GM12878 (cell line): Measurements from ENCODE around the gene ZNF43. TPM values are rescaled to one million over a fixed set of nuclear protein-coding genes. Genes with fewer than 3 reads are reported as not detected.
"Not testable (repeated sequence)": the region's sequence is repeated elsewhere in the genome, so short reads cannot be mapped to it uniquely, and the experiment has no call there.

Experiments used
- ATAC-seq: fragments of 200-7000 bp; cut with Tn5 transposase; 3 replicates; pipeline ENCODE4 v1.9.1; 2020; ENCODE audit warnings: mild to moderate bottlenecking, moderate library complexity
- BruUV-seq: library from RNA; stranded (reverse); fragments of 400-500 nt; replicated peaks from 2 replicates; lab custom pipeline; 2021; lab: Mats Ljungman, UMichigan
- CTCF ChIA-PET: fragments of 300-600 bp; sonication (Branson Sonifier 250); formaldehyde crosslinking; extraction: SDS; loops from one replicate; lab custom pipeline; 2021; ENCODE audit warnings: inconsistent platforms; lab: Yijun Ruan, JAX
- POLR2A ChIA-PET: fragments of 350-600 bp; formaldehyde crosslinking; extraction: SDS; loops from one replicate; lab custom pipeline; 2021; ENCODE audit warnings: inconsistent platforms; lab: Charles Lee
- RAD21 ChIA-PET: fragments of 300-600 bp; sonication (Branson Sonifier 250); formaldehyde crosslinking; loops from one replicate; lab custom pipeline; 2023; ENCODE audit warnings: antibody characterized with exemption; ENCODE audit not compliant: unreplicated experiment; lab: Charles Lee
- SMC1A ChIA-PET: fragments of 300-600 bp; sonication (Branson Sonifier 250); formaldehyde crosslinking; loops from one replicate; lab custom pipeline; 2023; ENCODE audit not compliant: unreplicated experiment, uncharacterized antibody; lab: Charles Lee
- DNase-seq: peaks from one replicate; pipeline ENCODE4 v3.0.0-alpha.2; 2011; ENCODE audit warnings: low read depth, low spot score
- FAIRE-seq: peaks from 3 replicates; lab custom pipeline; 2011; peaks lifted over from hg19 to GRCh38; lab: Jason Lieb, UNC
- H2AFZ ChIP-seq: 2 replicates; pipeline ENCODE4 v1.6.0; 2011; ENCODE audit warnings: low read depth, low read length, control low read depth; ENCODE audit not compliant: control insufficient read depth
- H3K27ac ChIP-seq: 2 replicates; pipeline ENCODE4 v1.5.1; 2011; ENCODE audit warnings: control low read depth; ENCODE audit not compliant: control insufficient read depth, insufficient read depth
- H3K27me3 ChIP-seq, 2 experiments: replicated peaks in 1 of 2; 2 replicates each; pipeline versions ENCODE4 v1.6.0 to v1.6.1; 2011; ENCODE audit warnings: low read length in 1 of 2; ENCODE audit not compliant: control insufficient read depth in 2 of 2, insufficient read depth in 2 of 2
- H3K36me3 ChIP-seq, 2 experiments: 2 replicates each; pipeline ENCODE4 v1.5.1; 2011; ENCODE audit warnings: low read length in 1 of 2; ENCODE audit not compliant: control insufficient read depth in 2 of 2, insufficient read depth in 2 of 2
- H3K4me1 ChIP-seq: 2 replicates; pipeline ENCODE4 v1.6.1; 2011; ENCODE audit warnings: mild to moderate bottlenecking, low read length, moderate library complexity, mixed read lengths; ENCODE audit not compliant: control insufficient read depth, insufficient read depth
- H3K4me2 ChIP-seq: 2 replicates; pipeline ENCODE4 v1.6.0; 2011; ENCODE audit warnings: control low read depth; ENCODE audit not compliant: control insufficient read depth, insufficient read depth
- H3K4me3 ChIP-seq: fragments of 200-600 bp; sonication (generic); 2 replicates; pipeline ENCODE4 v1.5.1; 2016
- H3K79me2 ChIP-seq: 2 replicates; pipeline ENCODE4 v1.6.0; 2011; ENCODE audit warnings: low read length; ENCODE audit not compliant: control insufficient read depth, insufficient read depth
- H3K9ac ChIP-seq: 2 replicates; pipeline ENCODE4 v1.8.0; 2011; ENCODE audit warnings: low read length, control low read depth, mixed read lengths; ENCODE audit not compliant: control insufficient read depth, insufficient read depth
- H3K9me3 ChIP-seq: replicated peaks from 3 replicates; pipeline ENCODE4 v1.5.1; 2011; ENCODE audit warnings: mild to moderate bottlenecking, low read length; ENCODE audit not compliant: control insufficient read depth, insufficient read depth
- H4K20me1 ChIP-seq: 2 replicates; pipeline ENCODE4 v1.6.0; 2011; ENCODE audit not compliant: control insufficient read depth, insufficient read depth
- BHLHE40 ChIP-seq, 2 experiments: fragments of 450-650 bp in 1 of 2; IDR thresholded peaks; 2 replicates each; pipeline ENCODE4 v1.6.1; 2011 to 2017; ENCODE audit warnings: low read depth in 2 of 2, borderline replicate concordance in 1 of 2, improper control_type of control experiment in 1 of 2, low read length in 1 of 2, mild to moderate bottlenecking in 1 of 2
- DPF2 ChIP-seq: fragments of 450-650 bp; IDR thresholded peaks from 2 replicates; pipeline ENCODE4 v1.6.1; 2017; ENCODE audit warnings: mild to moderate bottlenecking
- GABPA ChIP-seq: IDR thresholded peaks from 2 replicates; pipeline ENCODE4 v1.6.1; 2014; ENCODE audit warnings: antibody characterized with exemption, low read depth, mild to moderate bottlenecking, inconsistent platforms
- IRF4 ChIP-seq: IDR thresholded peaks from 2 replicates; pipeline ENCODE4 v1.6.1; 2011; ENCODE audit warnings: low read depth, low read length
- RB1 ChIP-seq: fragments of 450-650 bp; formaldehyde crosslinking; IDR thresholded peaks from 2 replicates; pipeline ENCODE4 v1.6.1; 2017; ENCODE audit warnings: mild to moderate bottlenecking, borderline replicate concordance
- RELA ChIP-seq: fragments of 450-650 bp; IDR thresholded peaks from 2 replicates; pipeline ENCODE4 v1.8.0; 2014; ENCODE audit warnings: borderline replicate concordance; ENCODE audit not compliant: partially characterized antibody
- SKIL ChIP-seq: fragments of 450-650 bp; IDR thresholded peaks from 2 replicates; pipeline ENCODE4 v1.6.1; 2017; ENCODE audit warnings: mild to moderate bottlenecking, low read depth, inconsistent platforms; ENCODE audit not compliant: poor library complexity, severe bottlenecking
- STAT1 ChIP-seq: fragments of 450-650 bp; conservative IDR thresholded peaks from 2 replicates; pipeline ENCODE4 v1.6.1; 2014; ENCODE audit warnings: antibody characterized with exemption, mild to moderate bottlenecking
- USF1 ChIP-seq: IDR thresholded peaks from 2 replicates; pipeline ENCODE4 v1.6.1; 2011; ENCODE audit warnings: borderline replicate concordance, low read depth, mild to moderate bottlenecking, moderate library complexity, mixed read lengths, low read length; ENCODE audit not compliant: insufficient read depth; ENCODE audit errors: extremely low read length
- ZNF622 ChIP-seq: fragments of 450-650 bp; IDR thresholded peaks from 2 replicates; pipeline ENCODE4 v1.6.1; 2017; ENCODE audit warnings: mild to moderate bottlenecking, inconsistent platforms
- ZZZ3 ChIP-seq: IDR thresholded peaks from 2 replicates; pipeline ENCODE4 v1.6.1; 2011; ENCODE audit warnings: low read depth; ENCODE audit not compliant: control insufficient read depth, insufficient read length
- WGBS: methylation state at CpG from one replicate; pipeline ENCODE4 v1.1.6; 2016; ENCODE audit warnings: low lambda C conversion rate; ENCODE audit not compliant: insufficient replicate concordance, insufficient coverage; ENCODE audit errors: missing lambda C conversion rate; 5-methylcytosine and 5-hydroxymethylcytosine counted together
- in situ Hi-C: fragments of 300-500 bp; cut with MboI; formaldehyde crosslinking; loops from 9 replicates; pipeline ENCODE4 v1.14.3; 2018; ENCODE audit warnings: mixed read lengths
- intact Hi-C: fragments of 100-400 bp; cut with micrococcal nuclease; formaldehyde crosslinking; loops from one replicate; pipeline ENCODE4 v1.14.2; 2022; ENCODE audit not compliant: unreplicated experiment
- polyA plus RNA-seq, 11 experiments: library from polyadenylated mRNA; depleted of rRNA in 4 of 11; unstranded in 6 of 11; stranded (reverse) in 5 of 11; fragments of >200 nt; fragmentation: Nextera tagmentation in 4 of 11; fragmentation: Illumina TruSeq in 1 of 11; extraction: Ambion mirVana in 4 of 11; extraction: Trizol in 1 of 11; gene quantifications; 1 replicate in 1 of 11; 2 replicates in 10 of 11; pipeline versions ENCODE4 v1.2.1 to v1.2.3, GENCODE V29; 2011 to 2016; ENCODE audit warnings: inconsistent platforms in 2 of 11, missing spikeins in 2 of 11, low read depth in 1 of 11
- total RNA-seq, 4 experiments: library from RNA; depleted of rRNA in 3 of 4; stranded (reverse); fragments of >200 nt in 3 of 4; fragmentation: Illumina TruSeq in 1 of 4; extraction: Trizol in 1 of 4; gene quantifications; 2 replicates each; pipeline versions ENCODE4 v1.2.1 to v1.2.3, GENCODE V29; 2013 to 2021

The ZNF43 gene
- total and polyA plus RNA-seq, 10 of the 15 experiments (the other 5 are each of a cell fraction or from before 2014, with no cell fraction given) = 0.07 to 1.0 (median 0.38) TPM

GRCh38 chr19:21786936-21787335, 49.0 kb downstream of the ZNF43 start (continued):
- TF ChIP-seq SKIL (no peak), ZNF622 (no peak), STAT1 (no peak), USF1 (no peak), IRF4 (no peak), DPF2 (no peak), GABPA (no peak), RB1 (no peak), BHLHE40 (IDR thresholded peaks at IDR 0.05; ENCODE audit: borderline replicate concordance in 1 of 2, low read depth in 2 of 2, low read length in 1 of 2) (no peak), ZZZ3 (no peak), RELA (no peak)

GRCh38 chr19:21775792-21776191, 60.2 kb downstream of the ZNF43 start:
- DNase-seq, H3K9me3 ChIP-seq, BruUV-seq, intact Hi-C loops, H3K27me3 ChIP-seq, CTCF ChIA-PET, H2AFZ ChIP-seq, ATAC-seq, SMC1A ChIA-PET, H4K20me1 ChIP-seq, RAD21 ChIA-PET, FAIRE-seq, H3K4me2 ChIP-seq, H3K79me2 ChIP-seq, in situ Hi-C loops, H3K9ac ChIP-seq, H3K4me3 ChIP-seq, POLR2A ChIA-PET, H3K4me1 ChIP-seq, H3K27ac ChIP-seq, H3K36me3 ChIP-seq: not testable (repeated sequence)
- WGBS = 34% methylated on average over 3 of the region's 30 CpGs
